Psoas muscle (tissue), 8 donors: ENCODE results near the gene IZUMO1. TPM values are rescaled to one million over a fixed set of nuclear protein-coding genes. Genes with fewer than 3 reads are reported as not detected.
"Not testable (repeated sequence)": the region's sequence is repeated elsewhere in the genome, so short reads cannot be mapped to it uniquely, and the experiment has no call there.

Experiments used
- ATAC-seq, 4 donors: fragments of 200-7000 bp; cut with Tn5 transposase; one replicate each; pipeline ENCODE4 v1.9.1; 2020; ENCODE audit warnings: moderate library complexity in 3 of 4, mild to moderate bottlenecking in 2 of 4
- DNase-seq, 2 donors: peaks; one replicate each; pipeline ENCODE4 v3.0.0-alpha.2; 2020
- H3K27ac ChIP-seq: fragments of 200-600 bp; one replicate; pipeline ENCODE4 v1.8.0; 2022
- H3K27me3 ChIP-seq, 3 donors: fragments of 200-600 bp in 1 of 3; one replicate each; pipeline versions ENCODE4 v1.6.1 to v1.8.0; 2013 to 2022; ENCODE audit warnings: low read length in 2 of 3, mild to moderate bottlenecking in 2 of 3, moderate library complexity in 1 of 3; ENCODE audit not compliant: insufficient read depth in 3 of 3
- H3K36me3 ChIP-seq, 2 donors: fragments of 200-600 bp in 1 of 2; one replicate each; pipeline versions ENCODE4 v1.6.1 to v1.8.0; 2013 to 2022; ENCODE audit warnings: low read depth in 1 of 2, mild to moderate bottlenecking in 1 of 2, moderate library complexity in 1 of 2; ENCODE audit not compliant: insufficient read depth in 1 of 2
- H3K4me1 ChIP-seq: fragments of 200-600 bp; one replicate; pipeline ENCODE4 v1.8.0; 2022
- H3K4me3 ChIP-seq: fragments of 200-600 bp; one replicate; pipeline ENCODE4 v1.8.0; 2022; ENCODE audit warnings: mild to moderate bottlenecking
- H3K9me3 ChIP-seq: fragments of 200-600 bp; one replicate; pipeline ENCODE4 v1.8.0; 2022
- WGBS, 3 donors: extraction: QIAGEN DNeasy Blood & Tissue Kit; methylation state at CpG; one replicate each; pipeline versions ENCODE4 v1.1.6 to v1.1.7; 2013; 5-methylcytosine and 5-hydroxymethylcytosine counted together
- intact Hi-C, 2 donors: fragments of 100-400 bp; cut with DNase I; formaldehyde crosslinking; loops; one replicate each; pipeline versions ENCODE4 v1.11.0 to v1.14.2; 2022
- polyA plus RNA-seq, 3 donors: library from polyadenylated mRNA; stranded (reverse); fragments of 200-250 nt; gene quantifications; one replicate each; pipeline ENCODE4 v1.2.3, GENCODE V29; 2013
- total RNA-seq, 4 donors: library from RNA; stranded (reverse); fragmentation: NEBNext Ultra II Directional in 2 of 4; extraction: Animal tissue kit (Norgen Biotek cat#: 25700) in 2 of 4; gene quantifications; one replicate each; pipeline versions ENCODE4 v1.2.1 to v1.2.4, GENCODE V29; 2021 to 2023
- TF ChIP-seq, protein P1 (sequence below): fragments of 200-600 bp; IDR thresholded peaks from one replicate; pipeline ENCODE4 v1.8.0; 2022; ENCODE audit warnings: antibody characterized with exemption
- donor health status: healthy with polysubstance abuse.
- donor health status: DM: no; HTN: no; CAD: no; lungs with moderate emphysema.
- donor health status: Bipolar disorder and iron deficiency.
- donor health status: healthy.
- donor health status: DM: yes; HTN: yes; CAD: no.
- donor health status: DM: no; HTN: no; CAD: no.
- donor health status: DM: no; HTN: no; CAD: no.
- donor health status: DM: yes; HTN: yes; CAD: no.

Gene IZUMO1
- total and polyA plus RNA-seq, 7 donors = 0.18 to 0.76 (median 0.36) TPM; not detected in 2

GRCh38 chr19:48770734-48771472 is 24.2 kb upstream of the IZUMO1 start:
- Histone ChIP-seq H3K4me3 (no peak overlapping the region), H3K27me3 (no peaks in the 10 kb centered on the region), H3K36me3 (no peaks in the 10 kb centered on the region), H3K9me3 (no peaks in the 10 kb centered on the region), H3K27ac (peak overlapping the region; percentile 88), H3K4me1 (peaks cover 40% of the 10 kb centered on the region)
- 64 to 69% (median 65%) methylated on average over 20 of the region's 20 CpGs for WGBS, 3 donors
- ATAC-seq (no peak), DNase-seq (no peak)
- TF ChIP-seq, protein P1, sequence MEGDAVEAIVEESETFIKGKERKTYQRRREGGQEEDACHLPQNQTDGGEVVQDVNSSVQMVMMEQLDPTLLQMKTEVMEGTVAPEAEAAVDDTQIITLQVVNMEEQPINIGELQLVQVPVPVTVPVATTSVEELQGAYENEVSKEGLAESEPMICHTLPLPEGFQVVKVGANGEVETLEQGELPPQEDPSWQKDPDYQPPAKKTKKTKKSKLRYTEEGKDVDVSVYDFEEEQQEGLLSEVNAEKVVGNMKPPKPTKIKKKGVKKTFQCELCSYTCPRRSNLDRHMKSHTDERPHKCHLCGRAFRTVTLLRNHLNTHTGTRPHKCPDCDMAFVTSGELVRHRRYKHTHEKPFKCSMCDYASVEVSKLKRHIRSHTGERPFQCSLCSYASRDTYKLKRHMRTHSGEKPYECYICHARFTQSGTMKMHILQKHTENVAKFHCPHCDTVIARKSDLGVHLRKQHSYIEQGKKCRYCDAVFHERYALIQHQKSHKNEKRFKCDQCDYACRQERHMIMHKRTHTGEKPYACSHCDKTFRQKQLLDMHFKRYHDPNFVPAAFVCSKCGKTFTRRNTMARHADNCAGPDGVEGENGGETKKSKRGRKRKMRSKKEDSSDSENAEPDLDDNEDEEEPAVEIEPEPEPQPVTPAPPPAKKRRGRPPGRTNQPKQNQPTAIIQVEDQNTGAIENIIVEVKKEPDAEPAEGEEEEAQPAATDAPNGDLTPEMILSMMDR = no peak
- intact Hi-C loops = no loop called here

DNA sequence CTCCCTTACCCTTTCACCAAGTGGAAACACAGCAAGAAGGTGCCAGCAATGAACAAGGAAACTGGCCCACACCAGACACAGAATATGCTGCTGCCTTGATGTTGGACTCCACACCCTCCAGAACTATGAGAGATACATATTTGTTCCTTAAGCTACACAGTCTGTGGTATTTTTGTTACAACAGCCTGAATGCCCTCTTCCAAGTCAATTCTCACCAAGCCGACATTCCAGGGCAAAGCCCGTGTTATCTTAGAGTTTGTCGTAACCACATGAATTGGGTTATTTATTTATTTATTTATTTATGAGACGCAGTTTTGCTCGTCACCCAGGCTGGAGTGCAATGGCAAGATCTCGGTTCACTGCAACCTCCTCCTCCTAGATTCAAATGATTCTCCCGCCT is 23.6 kb upstream of the IZUMO1 start:
- DNase-seq = no peak
- 68 to 74% (median 70%) methylated on average over 7 of the region's 7 CpGs for WGBS, 3 donors
- intact Hi-C loops = no loop called here
- Histone ChIP-seq H3K27me3 (no peaks in the 10 kb centered on the region), H3K36me3 (no peaks in the 10 kb centered on the region), H3K4me3 (no peak overlapping the region), H3K27ac (peak overlapping the region; percentile 88), H3K4me1 (peaks cover 42% of the 10 kb centered on the region), H3K9me3 (no peaks in the 10 kb centered on the region)
- TF ChIP-seq, protein P1 = no peak
- ATAC-seq = no peak

DNA sequence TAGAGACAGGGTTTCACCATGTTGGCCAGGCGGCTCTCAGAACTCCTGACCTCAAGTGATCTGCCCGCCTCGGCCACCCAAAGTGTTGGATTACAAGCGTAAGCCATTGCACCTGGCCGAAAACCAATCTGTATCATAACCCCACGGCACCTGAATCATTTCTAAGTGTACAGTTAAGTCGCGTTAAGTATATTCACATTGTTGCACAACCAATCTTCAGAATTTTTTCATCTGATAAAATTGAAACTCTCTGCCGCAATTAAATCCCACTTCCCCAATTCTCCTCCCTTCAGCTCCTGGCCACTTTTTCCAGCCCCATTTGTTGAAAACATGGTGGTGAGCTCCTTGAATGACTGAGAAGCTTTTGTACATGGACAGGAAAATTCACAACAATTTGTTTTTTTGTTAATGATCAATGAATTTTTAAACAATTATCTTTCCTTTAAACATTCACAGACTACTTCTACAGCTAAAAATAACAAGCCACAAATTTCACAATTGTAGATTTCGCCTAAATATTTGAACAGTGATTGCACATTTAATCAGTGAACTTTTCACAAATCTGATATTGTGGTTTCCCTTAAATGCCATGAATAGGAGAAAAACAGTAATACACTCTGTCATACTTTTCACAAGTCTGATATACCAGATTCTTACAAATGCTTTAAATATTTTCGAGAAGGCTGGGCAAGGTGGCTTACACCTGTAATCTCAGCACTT is 22.4 kb upstream of the IZUMO1 start:
- ATAC-seq (peak; percentile 37 to 62 (median 52)), DNase-seq (peak in 1 of 2 donors; percentile 83)
- H3K36me3 ChIP-seq = no peaks in the 10 kb centered on the region
- peaks cover 42% of the 10 kb centered on the region for H3K4me1 ChIP-seq
- TF ChIP-seq, protein P1 = no peak
- peak overlapping the region; percentile 88 for H3K27ac ChIP-seq
- 30 to 42% (median 31%) methylated on average over 11 of the region's 11 CpGs for WGBS, 3 donors
- no peak overlapping the region for H3K4me3 ChIP-seq
- intact Hi-C loops = no loop called here
- no peaks in the 10 kb centered on the region for H3K9me3 ChIP-seq
- H3K27me3 ChIP-seq = no peaks in the 10 kb centered on the region

GRCh38 chr19:48768171-48768753 is 21.6 kb upstream of the IZUMO1 start:
- ATAC-seq, intact Hi-C loops, H3K36me3 ChIP-seq, H3K4me3 ChIP-seq, H3K9me3 ChIP-seq, DNase-seq, H3K27me3 ChIP-seq: not testable (repeated sequence)
- H3K4me1 ChIP-seq = peaks cover 40% of the 10 kb centered on the region
- 38 to 49% (median 42%) methylated on average over 6 of the region's 6 CpGs for WGBS, 3 donors
- H3K27ac ChIP-seq = peak overlapping the region; percentile 88

GRCh38 chr19:48765816-48766215 is 19.1 kb upstream of the IZUMO1 start:
- H3K9me3 ChIP-seq, ATAC-seq, H3K27ac ChIP-seq, H3K36me3 ChIP-seq, intact Hi-C loops, H3K27me3 ChIP-seq, H3K4me3 ChIP-seq, DNase-seq: not testable (repeated sequence)
- peaks cover 20% of the 10 kb centered on the region for H3K4me1 ChIP-seq
- 22 to 48% (median 26%) methylated on average over 4 to 5 of the region's 5 CpGs for WGBS, 3 donors
